ENCODE results near the gene NDUFS1. TPM values are rescaled to one million over a fixed set of nuclear protein-coding genes. Genes with fewer than 3 reads are reported as not detected.

Gene NDUFS1
- total RNA-seq, 1 experiment from 2014 or later = 123 TPM

DNA sequence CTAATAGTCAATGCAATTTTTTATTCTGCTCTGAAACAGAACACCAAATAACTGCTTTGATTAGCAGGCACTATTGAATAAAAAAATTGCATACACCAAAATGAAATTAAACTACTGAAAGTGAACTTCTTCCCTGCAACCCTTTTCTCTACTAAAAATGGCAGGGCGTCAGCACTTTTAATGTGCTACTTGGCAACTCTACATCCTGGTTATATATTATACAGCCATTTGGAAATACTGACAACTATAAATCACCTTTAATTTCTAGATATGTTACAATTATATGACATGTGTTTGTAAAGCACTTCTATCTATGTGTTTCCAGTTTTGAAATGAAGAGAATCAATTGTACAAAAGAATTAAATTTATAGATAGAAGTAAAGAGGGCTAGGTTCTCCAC lies 9.9 kb downstream of the NDUFS1 start:
- H3K4me3 Mint-ChIP-seq (ENCODE audit: unreplicated experiment) = no peak overlapping the region
- DNase-seq = no peak
- H3K27me3 Mint-ChIP-seq (ENCODE audit: insufficient read depth, unreplicated experiment) = no peaks in the 10 kb centered on the region
- intact Hi-C loops (cut with micrococcal nuclease; ENCODE audit: unreplicated experiment) = no loop called here
- ChIA-PET POLR2A (no interaction called here), CTCF (interaction anchor here (0.6 kb wide), 1 partner anchor 64 kb away, joined by 3 read pairs; the partner anchor contains the start of gene INO80D)
- no TSS peak for BruUV-seq (replicated peaks)
- H3K36me3 ChIP-seq (ENCODE audit: control insufficient read depth, insufficient read depth, low read length) = no peaks in the 10 kb centered on the region; the same call in 1 of the 2 replicates
- no peaks in the 10 kb centered on the region for H3K27me3 ChIP-seq (replicated peaks; ENCODE audit: control insufficient read depth, insufficient read depth, low read length)
- TF ChIP-seq, protein P1, sequence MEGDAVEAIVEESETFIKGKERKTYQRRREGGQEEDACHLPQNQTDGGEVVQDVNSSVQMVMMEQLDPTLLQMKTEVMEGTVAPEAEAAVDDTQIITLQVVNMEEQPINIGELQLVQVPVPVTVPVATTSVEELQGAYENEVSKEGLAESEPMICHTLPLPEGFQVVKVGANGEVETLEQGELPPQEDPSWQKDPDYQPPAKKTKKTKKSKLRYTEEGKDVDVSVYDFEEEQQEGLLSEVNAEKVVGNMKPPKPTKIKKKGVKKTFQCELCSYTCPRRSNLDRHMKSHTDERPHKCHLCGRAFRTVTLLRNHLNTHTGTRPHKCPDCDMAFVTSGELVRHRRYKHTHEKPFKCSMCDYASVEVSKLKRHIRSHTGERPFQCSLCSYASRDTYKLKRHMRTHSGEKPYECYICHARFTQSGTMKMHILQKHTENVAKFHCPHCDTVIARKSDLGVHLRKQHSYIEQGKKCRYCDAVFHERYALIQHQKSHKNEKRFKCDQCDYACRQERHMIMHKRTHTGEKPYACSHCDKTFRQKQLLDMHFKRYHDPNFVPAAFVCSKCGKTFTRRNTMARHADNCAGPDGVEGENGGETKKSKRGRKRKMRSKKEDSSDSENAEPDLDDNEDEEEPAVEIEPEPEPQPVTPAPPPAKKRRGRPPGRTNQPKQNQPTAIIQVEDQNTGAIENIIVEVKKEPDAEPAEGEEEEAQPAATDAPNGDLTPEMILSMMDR (IDR thresholded peaks at IDR 0.05; ENCODE audit: insufficient read depth in 1 of 2, low read depth in 1 of 2, low read length in 1 of 2, severe bottlenecking in 1 of 2, unreplicated experiment in 1 of 2) = no peak
- no peak overlapping the region for H3K27ac Mint-ChIP-seq (ENCODE audit: unreplicated experiment)
- H3K4me3 ChIP-seq (ENCODE audit: low read depth, low read length) = no peak overlapping the region
- no peaks in the 10 kb centered on the region for H3K9me3 ChIP-seq
- H3K9me3 Mint-ChIP-seq (ENCODE audit: unreplicated experiment) = no peaks in the 10 kb centered on the region
- peaks cover 74% of the 10 kb centered on the region for H3K36me3 Mint-ChIP-seq (ENCODE audit: insufficient read depth, unreplicated experiment)
- no peaks in the 10 kb centered on the region for H3K4me1 Mint-ChIP-seq (ENCODE audit: low read depth, unreplicated experiment)
- no peaks in the 10 kb centered on the region for H3K4me1 ChIP-seq

DNA sequence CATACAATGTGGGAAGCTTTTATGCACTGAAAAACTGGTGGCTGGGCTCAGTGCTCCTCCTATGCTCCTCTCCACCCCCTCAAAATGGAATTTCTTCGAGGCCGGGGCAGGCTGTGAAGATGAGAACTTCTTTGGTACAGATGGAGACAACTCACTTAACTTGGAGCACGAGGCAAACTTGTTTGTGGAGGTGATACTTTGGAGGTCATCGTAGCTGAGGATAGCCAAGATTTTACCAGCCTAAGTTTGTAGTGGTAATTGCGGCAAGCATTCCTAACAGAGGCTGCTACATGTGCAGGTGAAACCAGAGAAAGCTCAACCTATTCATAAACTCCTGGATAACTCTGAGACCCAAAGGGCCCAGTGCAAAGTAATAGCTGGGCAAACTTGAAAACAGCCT lies 13.6 kb downstream of the NDUFS1 start:
- intact Hi-C loops (cut with micrococcal nuclease; ENCODE audit: unreplicated experiment) = no loop called here

GRCh38 chr2:206144383-206144782 lies 14.9 kb downstream of the NDUFS1 start:
- H3K4me1 ChIP-seq = no peaks in the 10 kb centered on the region
- no peaks in the 10 kb centered on the region for H3K9me3 ChIP-seq
- no peaks in the 10 kb centered on the region for H3K27me3 ChIP-seq (replicated peaks; ENCODE audit: control insufficient read depth, insufficient read depth, low read length)
- DNase-seq = no peak
- CTCF ChIA-PET = no interaction called here
- Mint-ChIP-seq H3K27me3 (ENCODE audit: insufficient read depth, unreplicated experiment) (no peaks in the 10 kb centered on the region), H3K27ac (ENCODE audit: unreplicated experiment) (no peak overlapping the region), H3K4me3 (ENCODE audit: unreplicated experiment) (no peak overlapping the region), H3K9me3 (ENCODE audit: unreplicated experiment) (no peaks in the 10 kb centered on the region), H3K4me1 (ENCODE audit: low read depth, unreplicated experiment) (no peaks in the 10 kb centered on the region), H3K36me3 (ENCODE audit: insufficient read depth, unreplicated experiment) (peaks cover 89% of the 10 kb centered on the region)
- TF ChIP-seq, protein P1 (IDR thresholded peaks at IDR 0.05; ENCODE audit: insufficient read depth in 1 of 2, low read depth in 1 of 2, low read length in 1 of 2, severe bottlenecking in 1 of 2, unreplicated experiment in 1 of 2) = no peak
- peaks cover 2% of the 10 kb centered on the region for H3K36me3 ChIP-seq (ENCODE audit: control insufficient read depth, insufficient read depth, low read length)
- intact Hi-C loops (cut with micrococcal nuclease; ENCODE audit: unreplicated experiment) = no loop called here
- no peak overlapping the region for H3K4me3 ChIP-seq (ENCODE audit: low read depth, low read length)
- POLR2A ChIA-PET = no interaction called here
- BruUV-seq (replicated peaks) = no TSS peak

More for the DNA sequence above, 13.6 kb downstream of the NDUFS1 start:
- no peak for DNase-seq
- no peaks in the 10 kb centered on the region for H3K27me3 ChIP-seq (replicated peaks; ENCODE audit: control insufficient read depth, insufficient read depth, low read length)
- Mint-ChIP-seq H3K27ac (ENCODE audit: unreplicated experiment) (no peak overlapping the region), H3K4me3 (ENCODE audit: unreplicated experiment) (no peak overlapping the region), H3K36me3 (ENCODE audit: insufficient read depth, unreplicated experiment) (peaks cover 86% of the 10 kb centered on the region), H3K27me3 (ENCODE audit: insufficient read depth, unreplicated experiment) (no peaks in the 10 kb centered on the region), H3K9me3 (ENCODE audit: unreplicated experiment) (no peaks in the 10 kb centered on the region), H3K4me1 (ENCODE audit: low read depth, unreplicated experiment) (no peaks in the 10 kb centered on the region)
- no peak overlapping the region for H3K4me3 ChIP-seq (ENCODE audit: low read depth, low read length)
- H3K9me3 ChIP-seq = no peaks in the 10 kb centered on the region
- POLR2A ChIA-PET = no interaction called here
- CTCF ChIA-PET = no interaction called here
- no TSS peak for BruUV-seq (replicated peaks)
- TF ChIP-seq, protein P1 (IDR thresholded peaks at IDR 0.05; ENCODE audit: insufficient read depth in 1 of 2, low read depth in 1 of 2, low read length in 1 of 2, severe bottlenecking in 1 of 2, unreplicated experiment in 1 of 2) = no peak
- peaks cover 2% of the 10 kb centered on the region for H3K36me3 ChIP-seq (ENCODE audit: control insufficient read depth, insufficient read depth, low read length)
- H3K4me1 ChIP-seq = no peaks in the 10 kb centered on the region
